Measurements from ENCODE around the gene ACER3.

DNA sequence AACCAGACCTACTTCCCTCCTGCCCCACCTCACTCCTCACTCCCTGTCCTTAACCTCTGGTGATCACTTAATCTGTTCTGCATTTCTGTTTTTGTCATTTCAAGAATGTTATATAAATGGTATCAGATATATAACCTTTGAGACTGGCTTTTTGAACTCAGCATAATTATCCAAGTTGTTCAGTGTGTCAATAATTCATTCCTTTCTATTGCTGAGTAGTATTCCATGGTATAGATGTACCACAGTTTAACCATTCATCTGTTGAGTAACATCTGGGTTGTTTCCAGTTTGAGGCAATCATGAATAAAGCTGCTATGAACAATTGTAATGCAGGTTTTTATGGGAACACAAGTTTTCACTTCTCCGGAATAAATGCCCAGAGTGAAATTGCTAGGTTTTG is 138.9 kb downstream of the ACER3 start:
- TF ChIP-seq EZH2 (IDR thresholded peaks at IDR 0.05; ENCODE audit: low read depth, unreplicated experiment) (no peak), CTCF (conservative IDR thresholded peaks at IDR 0.05; ENCODE audit: low read depth in 2 of 2) (no peak), JUNB (IDR thresholded peaks at IDR 0.05; ENCODE audit: unreplicated experiment) (no peak), POLR2AphosphoS5 (IDR thresholded peaks at IDR 0.05; ENCODE audit: low read depth) (no peak), REST (IDR thresholded peaks at IDR 0.05; ENCODE audit: unreplicated experiment) (no peak), EZH2phosphoT487 (IDR thresholded peaks at IDR 0.05; ENCODE audit: unreplicated experiment) (no peak)
